HG03342 (cell line): ENCODE data around the gene PET100.

Source experiments
- ATAC-seq: cut with Tn5 transposase; IDR thresholded peaks from one replicate; pipeline ENCODE4 v1.9.1; 2021; ENCODE audit warnings: mild to moderate bottlenecking, moderate library complexity; ENCODE audit not compliant: unreplicated experiment

The PET100 gene

DNA sequence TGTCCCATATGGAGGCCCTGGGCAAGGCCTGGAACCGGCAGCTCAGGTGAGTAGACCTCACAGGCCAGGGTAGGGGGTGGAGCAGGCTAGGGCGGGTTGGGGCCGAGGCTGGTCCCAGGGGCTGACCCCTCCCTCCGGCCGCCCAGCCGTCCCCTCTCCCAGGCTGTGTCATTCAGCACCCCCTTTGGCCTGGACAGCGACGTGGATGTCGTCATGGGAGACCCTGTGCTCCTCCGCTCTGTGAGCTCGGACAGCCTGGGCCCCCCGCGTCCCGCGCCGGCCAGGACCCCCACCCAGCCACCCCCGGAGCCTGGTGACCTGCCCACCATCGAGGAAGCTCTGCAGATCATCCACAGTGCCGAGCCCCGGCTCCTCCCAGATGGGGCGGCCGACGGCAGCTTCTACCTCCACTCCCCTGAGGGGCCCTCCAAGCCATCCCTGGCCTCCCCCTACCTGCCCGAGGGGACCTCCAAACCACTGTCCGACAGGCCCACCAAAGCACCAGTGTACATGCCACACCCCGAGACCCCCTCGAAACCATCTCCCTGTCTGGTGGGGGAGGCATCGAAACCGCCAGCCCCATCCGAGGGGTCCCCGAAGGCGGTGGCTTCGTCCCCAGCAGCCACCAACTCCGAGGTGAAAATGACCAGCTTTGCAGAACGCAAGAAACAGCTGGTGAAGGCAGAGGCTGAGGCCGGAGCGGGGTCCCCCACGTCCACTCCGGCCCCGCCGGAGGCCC is 17.9 kb upstream of the PET100 start:
- no peak for ATAC-seq

DNA sequence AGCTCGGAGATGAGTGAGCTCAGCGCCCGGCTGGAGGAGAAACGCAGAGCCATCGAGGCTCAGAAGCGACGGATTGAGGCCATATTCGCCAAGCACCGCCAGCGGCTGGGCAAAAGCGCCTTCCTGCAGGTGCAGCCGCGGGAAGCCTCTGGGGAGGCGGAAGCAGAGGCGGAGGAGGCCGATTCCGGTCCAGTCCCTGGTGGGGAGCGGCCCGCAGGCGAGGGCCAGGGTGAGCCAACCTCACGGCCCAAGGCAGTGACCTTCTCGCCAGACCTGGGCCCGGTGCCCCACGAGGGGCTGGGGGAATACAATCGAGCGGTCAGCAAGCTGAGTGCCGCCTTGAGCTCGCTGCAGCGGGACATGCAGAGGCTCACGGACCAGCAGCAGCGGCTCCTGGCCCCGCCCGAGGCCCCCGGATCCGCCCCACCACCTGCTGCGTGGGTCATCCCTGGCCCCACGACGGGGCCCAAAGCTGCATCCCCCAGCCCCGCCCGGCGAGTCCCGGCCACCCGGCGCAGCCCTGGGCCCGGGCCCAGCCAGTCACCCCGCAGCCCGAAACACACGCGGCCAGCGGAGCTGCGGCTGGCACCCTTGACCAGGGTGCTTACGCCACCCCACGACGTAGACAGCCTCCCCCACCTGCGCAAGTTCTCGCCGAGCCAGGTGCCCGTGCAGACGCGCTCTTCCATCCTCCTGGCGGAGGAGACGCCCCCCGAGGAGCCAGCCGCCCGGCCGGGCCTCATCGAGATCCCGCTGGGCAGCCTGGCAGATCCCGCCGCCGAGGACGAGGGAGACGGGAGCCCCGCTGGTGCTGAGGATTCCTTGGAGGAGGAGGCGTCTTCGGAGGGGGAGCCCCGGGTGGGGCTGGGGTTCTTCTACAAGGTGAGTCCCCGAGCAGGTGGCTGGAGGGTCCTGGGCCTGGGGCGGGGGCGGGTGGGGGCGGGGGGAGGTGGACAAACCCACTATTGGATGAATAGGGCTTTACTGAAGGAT is 17.0 kb upstream of the PET100 start:
- ATAC-seq, result no peak

DNA sequence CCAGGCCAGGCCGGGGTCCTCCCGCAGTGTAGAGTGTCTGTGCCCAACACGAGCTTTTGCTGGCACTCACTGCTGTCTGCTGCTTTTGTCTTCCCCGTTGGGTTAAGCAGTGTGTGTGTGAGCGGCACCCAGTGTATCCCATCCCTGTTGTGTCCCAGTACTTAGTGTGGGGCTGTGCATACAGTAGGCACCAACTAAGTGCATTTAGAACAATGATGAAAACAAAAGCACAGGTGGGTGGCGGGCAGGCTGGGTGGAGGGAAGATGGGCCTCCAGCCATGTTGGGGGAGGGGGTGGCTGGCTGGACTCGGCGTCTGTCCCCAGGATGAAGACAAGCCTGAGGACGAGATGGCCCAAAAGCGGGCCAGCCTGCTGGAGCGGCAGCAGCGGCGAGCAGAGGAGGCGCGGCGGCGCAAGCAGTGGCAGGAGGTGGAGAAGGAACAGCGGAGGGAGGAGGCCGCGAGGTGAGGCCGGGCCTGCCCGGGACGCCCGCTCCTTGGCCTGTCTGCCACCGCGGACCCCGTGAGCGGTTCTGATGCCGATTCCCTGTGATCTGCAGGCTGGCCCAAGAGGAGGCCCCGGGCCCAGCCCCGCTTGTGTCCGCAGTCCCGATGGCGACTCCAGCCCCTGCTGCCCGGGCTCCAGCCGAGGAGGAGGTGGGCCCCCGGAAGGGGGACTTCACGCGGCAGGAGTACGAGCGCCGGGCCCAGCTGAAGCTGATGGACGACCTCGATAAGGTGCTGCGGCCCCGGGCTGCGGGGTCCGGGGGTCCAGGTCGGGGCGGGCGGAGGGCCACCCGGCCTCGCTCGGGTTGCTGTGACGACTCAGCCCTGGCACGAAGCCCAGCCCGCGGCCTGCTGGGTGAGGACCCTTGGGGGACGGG is 14.5 kb upstream of the PET100 start:
- no peak for ATAC-seq

DNA sequence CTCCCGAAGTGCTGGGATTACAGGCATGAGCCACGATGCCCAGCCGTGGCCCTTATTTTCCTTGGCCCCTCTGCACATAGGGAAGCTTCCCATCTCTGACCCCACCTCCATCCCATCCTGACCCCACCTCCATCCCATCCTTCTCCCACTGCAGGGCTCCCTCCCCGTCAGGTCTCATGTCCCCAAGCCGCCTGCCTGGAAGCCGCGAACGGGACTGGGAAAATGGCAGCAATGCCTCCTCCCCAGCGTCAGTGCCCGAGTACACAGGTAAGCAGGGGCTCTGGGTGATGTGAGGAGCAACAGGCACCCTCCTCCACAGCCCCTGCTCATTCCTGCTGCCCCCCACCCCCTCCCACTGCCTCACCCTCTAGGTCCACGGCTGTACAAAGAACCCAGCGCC is 12.4 kb upstream of the PET100 start:
- ATAC-seq, result no peak

DNA sequence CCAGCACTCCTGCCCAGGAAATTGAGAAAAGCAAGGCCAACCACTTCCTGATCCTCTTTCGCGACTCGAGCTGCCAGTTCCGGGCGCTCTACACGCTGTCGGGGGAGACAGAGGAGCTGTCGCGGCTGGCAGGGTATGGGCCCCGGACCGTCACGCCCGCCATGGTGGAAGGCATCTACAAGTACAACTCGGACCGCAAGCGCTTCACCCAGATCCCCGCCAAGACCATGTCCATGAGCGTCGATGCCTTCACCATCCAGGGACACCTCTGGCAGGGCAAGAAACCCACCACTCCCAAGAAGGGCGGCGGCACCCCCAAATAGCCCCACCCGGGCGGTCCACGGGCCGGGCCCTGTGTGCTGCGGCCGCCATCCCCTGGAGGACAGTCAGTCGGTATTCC is 11.9 kb upstream of the PET100 start:
- no peak for ATAC-seq

DNA sequence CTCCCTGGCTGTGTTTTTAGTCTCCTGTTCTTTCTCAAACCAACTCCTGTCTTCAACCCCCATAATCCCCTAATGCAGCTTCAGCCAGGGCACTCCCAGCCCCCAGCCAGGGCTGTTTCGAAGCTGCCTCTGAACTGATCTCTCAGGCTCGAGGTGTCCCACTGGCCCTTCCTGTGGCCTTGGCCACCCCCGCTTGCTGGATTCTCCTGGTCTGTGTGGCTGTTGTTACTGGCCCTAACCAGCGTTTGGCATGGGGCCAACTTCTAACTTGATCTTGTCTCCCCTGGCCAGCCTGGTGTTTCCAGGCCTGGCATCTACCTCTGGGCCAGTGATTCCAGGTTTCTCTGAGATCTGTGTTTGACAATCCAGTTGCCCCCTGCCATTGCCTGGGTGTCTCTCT is 11.2 kb upstream of the PET100 start:
- ATAC-seq, result no peak

DNA sequence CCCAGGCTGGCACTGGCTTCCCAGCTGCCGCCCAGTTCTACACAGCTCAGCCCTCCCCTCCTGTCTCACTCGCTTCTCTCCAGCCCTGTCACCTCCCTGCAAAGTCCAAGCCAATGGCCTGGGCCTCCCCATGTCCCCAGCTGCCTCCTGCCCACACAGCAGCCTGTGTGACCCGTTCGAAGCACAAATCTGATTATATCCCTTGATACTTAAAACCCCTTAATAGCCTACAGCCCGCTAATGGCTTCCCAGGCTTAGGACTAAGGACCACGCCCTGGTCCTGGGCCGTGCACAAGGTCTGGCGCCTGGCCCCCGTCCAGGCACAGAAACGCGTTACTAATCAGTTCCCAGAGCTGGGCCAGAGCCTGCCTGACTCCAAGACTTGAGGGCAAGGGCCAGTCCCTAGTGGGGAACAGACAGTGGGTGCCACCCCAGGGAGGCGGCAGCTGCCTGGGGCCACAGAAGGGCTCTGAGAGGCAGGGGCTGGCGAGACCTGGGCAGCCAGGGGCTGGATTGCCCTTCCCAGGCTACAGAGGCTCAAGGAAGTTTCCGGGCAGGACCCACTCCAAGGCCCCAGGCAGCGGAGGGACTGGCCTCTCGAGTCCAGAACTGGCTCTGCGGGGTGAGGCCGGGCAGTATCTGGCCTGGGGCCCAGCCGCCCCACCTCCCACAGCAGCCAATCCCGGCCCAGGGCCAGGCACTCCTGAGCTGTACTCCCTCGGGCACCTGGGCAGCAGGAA is 10.7 kb upstream of the PET100 start:
- ATAC-seq, result no peak

DNA sequence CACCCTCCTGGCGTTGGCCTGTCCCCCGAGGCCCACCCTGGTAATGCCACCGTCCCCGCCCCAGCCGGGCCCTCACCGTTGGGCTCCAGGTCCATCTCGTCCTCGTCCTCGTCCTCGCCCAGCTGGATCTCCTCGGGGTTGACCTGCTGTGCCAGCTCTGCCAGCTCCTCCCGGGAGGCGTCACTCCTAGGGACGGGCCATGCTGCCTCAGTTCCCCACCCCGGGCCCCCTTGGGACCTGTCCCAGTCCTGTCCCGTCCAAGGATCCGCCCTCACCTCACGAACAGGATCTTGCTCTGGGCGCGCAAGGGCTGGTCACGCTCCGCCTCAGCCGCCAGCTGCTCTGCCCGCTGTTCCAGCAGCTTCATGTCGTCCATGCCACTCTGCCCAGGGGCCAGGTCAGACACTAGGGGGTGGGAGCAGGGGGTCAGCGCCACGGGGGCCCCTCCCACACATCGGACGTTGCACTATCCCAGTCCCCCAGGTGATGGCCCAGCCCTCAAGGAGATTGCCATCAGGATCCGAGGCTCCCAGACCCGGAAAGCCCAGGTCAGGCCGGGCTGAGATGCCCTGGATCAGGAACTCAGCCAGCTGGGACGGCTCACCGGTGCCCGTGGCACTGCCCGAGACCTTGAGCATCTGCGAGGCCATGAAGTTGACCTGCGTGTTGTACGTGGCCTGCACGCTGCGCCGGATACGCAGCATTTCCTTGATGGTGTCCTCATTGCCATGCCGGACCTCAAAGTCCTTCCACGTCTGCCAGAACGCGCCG is 9.7 kb upstream of the PET100 start:
- ATAC-seq, result no peak

DNA sequence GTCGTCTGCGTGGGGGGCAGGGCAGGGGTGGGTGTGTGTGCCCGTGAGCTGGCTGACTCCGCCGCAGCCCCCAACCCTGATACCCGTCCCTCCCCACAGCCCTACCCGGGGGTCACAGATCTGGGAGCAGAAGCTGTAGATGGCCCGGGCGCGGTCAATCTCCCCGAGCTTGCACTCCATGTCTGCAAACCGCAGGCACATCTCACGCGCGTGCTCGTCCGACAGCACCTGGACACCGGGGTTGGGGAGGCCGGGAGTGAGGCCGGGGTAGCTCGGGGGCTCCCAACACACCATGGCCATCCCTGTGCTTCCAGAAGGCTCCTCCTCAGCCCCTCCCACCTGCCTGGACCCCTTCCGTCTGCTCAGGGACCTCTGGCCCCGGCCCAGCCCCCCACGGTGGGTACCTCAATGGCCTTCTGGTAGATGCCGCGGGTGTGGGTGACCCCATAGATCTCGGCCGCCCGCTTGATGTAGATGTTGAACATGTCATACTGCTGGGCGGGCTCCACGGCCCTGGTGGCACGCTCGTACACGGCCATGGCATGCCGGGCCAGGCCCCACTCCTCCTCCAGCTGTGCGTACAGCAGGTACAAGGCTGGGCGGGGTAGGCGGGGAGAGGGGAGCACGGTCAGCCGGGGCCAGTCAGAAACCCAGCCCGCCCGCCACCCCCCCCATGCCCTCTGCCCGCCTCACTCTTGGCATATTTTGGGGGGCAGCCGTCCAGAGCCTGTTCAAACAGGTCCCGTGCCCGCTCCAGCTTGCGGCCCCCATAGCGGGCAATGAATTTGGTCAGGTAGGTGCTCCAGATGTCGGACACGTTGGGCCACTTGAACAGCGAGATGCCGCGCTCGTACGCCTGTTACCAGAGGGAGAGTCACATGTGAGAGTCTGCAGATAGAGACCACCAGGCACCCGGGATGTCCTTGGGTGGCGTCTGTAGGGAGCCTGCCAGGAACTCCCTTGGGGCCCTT is 8.9 kb upstream of the PET100 start:
- no peak for ATAC-seq

DNA sequence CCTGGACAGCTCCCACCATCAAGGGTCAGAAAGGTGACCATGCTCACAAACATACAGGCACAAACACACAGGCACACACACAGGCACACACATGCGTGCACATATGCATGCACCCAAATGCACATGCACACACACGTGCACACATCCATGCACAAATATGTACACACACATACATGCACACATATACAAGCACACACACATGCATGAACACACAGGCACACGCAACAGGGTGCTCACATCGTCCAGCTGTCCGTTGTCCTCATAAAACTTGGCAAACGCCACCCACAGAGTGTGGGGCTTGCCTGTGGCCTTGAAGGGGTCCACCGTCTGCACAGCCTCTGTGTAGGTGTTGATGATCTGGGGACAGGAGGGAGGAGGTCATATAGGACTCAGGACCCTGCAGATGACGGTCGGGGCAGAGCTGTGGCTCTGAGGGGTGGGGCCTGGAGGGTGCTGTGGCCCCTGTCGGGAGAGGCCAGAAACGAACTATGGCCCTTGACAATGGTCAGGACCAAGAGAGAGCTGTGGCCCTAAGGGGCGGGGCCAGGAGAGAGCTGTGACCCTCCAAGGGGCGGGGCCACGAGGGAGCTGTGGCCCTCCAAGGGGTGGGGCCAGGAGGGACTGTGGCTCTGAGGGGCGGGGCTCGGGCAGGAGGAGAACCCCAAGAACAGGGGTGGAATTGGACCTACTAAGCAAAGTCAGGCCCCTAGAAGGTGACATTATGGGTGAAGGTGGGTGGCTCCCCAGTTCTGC is 6.5 kb upstream of the PET100 start:
- no peak for ATAC-seq

DNA sequence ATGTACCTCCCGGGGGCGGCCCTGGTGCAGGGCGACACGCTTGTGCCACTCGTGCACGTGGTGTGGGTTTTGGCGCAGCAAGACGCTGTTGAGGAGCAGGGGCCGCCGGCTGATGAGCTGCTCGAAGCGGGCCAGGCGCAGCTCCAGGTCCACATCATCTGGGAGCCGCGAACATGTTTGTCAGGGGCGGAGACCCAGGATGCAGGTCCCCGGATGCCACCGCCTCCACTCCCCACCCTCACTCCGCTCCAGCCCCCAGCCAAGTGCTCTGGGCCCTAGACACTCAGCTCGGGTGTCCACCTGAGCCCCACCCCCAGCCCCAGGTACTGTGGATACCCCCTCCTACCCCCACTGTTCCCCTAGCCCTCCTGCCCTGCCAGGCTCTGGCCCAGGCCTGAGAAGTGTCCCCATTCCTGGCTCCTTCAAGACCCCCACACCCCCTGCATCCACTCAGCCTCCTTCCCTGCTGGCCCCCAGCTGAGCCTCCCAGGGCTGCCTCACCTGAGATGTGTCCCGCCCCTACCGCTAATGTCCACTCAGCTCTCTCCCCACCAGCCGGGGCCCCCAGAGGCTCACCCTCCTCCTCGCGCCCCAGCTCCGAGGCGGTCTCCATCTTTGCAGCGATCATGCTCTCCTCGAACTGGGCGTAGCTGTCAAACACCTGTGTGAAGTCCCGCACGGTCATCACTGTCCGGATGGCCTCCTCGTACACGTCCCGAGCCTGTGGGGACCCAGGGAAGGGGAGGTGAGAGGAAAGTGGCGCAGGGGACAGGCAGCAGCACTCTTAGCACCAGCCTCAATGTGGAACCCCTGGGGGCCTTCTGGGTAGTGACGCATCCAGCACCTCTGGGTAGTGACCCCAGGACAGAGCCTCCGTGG is 5.6 kb upstream of the PET100 start:
- no peak for ATAC-seq

DNA sequence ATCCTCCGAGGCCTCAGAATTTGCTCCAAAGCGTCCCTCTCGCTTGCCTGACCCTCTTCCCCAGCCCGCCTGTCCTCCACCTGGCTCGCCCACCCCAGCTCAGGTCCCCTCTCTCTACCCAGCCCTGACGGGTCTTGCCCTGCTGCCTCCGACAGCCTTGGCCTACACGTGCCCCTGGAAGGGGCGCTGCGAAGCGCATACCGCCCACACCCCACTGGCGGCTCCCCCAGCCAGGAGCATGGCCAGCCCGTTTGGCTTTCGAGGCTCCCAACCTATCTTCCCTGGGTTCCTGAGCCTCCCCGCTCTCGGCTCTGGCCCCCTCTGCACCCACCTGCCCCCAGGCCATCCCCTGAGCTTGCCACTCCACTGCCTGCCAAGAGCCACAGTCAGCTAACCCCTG is 4.8 kb upstream of the PET100 start:
- ATAC-seq, result no peak

DNA sequence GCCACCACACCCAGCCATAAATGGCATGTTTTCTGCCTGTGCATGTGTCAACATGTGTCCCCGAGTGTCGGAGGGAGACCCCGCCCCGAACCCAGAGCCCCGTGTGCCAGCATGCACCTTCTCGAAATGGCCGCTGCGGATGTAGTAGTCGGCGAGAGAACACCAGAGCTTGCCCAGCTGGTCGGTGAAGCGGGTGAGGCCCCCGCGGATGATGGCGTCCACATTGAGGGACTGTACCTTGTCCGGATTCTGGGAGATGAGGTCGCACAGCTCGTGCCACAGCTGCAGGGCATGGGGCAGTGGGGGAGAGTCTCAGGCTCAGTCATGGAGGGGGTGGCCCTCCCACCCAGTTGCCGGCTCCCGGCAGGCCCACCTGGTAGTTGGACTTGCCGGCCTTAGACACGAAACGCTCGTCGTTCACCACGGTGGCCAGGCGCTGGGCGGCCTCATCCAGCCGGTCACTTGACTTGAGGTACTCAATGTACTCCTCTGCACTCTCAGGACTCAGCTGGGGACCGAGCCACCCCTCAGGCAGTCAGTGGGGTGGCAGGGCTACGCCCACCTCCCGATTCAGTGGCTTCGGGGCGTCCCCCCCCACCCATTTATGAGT is 3.7 kb upstream of the PET100 start:
- ATAC-seq, result no peak

DNA sequence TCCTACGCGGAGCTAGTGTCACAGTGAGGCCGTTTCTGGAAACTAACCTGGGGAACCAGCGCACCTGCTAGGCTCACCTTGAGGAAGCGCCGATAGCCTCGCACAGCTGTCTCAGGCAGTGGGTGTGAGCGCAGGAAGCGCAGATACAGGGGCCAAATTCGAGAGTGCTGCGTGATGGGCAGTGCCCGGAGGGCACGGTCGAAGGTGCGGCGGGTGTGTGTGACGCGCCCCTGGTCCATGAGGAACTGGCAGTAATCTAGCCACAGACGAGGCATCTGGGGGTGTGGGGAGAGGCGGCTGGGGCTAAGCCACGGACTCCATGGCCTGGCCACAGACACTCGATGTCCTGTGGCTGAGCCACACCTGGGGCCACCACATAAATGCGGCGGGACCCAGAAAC is 2.4 kb upstream of the PET100 start:
- ATAC-seq, result no peak

DNA sequence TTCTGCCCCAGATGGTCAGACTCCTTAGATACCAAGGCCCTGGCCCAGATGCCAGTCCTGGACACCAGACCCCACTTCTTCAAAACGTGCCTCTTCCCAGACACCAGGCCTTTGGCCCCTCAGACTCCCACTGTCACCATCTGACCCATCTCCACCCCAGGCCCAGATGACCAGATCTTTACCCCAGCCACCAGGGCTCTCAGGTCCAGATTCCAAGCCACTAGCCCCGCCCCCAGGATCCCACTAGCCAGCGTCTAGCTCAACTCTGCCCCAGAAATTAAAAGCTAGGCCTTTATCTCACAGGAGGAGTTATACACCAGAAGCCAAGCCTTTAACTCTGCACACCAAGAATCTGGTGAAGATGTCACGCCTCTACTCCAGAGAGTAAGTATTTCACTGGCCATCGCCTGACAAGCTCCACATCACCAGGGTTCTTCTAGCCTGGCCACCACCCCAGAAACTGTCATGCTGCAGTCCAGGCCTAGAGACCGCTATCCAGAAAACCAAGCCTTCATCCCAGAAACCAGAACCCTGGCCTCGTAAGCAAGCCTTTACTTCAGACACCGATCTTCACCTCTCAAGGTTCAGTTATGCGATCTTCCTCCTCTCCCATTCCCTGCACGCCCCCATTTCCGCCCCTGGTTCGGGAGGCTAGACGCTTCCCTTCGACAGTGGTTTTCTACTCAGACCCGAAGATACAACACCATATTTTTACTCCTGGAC is 843 bp upstream of the PET100 start:
- ATAC-seq, result no peak

DNA sequence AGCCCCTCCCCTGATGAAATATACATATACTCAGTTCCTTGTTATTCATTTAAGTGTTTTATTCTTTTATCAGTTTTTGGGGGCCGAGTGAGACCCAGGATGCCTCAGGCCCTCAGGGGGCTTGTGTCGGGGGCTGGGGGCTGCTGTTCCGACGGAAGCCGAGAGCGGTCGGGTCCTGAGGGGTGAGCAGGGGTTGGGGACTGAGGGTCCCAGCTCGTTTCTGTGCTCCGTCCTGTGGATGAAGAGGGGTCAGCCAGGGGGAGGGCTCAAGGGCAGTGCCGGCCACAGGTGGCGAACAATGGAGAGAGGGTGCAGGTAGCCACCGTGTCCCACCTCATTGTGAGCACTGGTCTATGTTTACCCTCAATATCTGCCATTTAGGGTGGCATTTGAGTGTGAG is 2.0 kb downstream of the PET100 start:
- ATAC-seq, result no peak
